HepG2 (cell line): ENCODE results near the gene E2F1. TPM values are rescaled to one million over a fixed set of nuclear protein-coding genes. Genes with fewer than 3 reads are reported as not detected.

Source experiments
- AHR ChIP-seq: IDR thresholded peaks from 2 replicates; pipeline ENCODE4 v1.6.1; 2018; ENCODE audit warnings: missing genetic modification reagents, missing compliant biosample characterization
- CENPT ChIP-seq: sonication (generic); formaldehyde crosslinking; IDR thresholded peaks from 2 replicates; pipeline ENCODE4 v1.8.0; 2022; ENCODE audit warnings: low read depth, mild to moderate bottlenecking, moderate library complexity, missing genetic modification reagents
- FOXA1 ChIP-seq, 2 experiments: fragments of 450-650 bp in 1 of 2; sonication (generic) in 1 of 2; formaldehyde crosslinking in 1 of 2; IDR thresholded peaks; 2 replicates each; pipeline versions ENCODE4 v1.4.0 to v1.6.1; 2016 to 2020; ENCODE audit warnings: missing genetic modification reagents in 1 of 2
- HDAC1 ChIP-seq: sonication (generic); formaldehyde crosslinking; IDR thresholded peaks from 2 replicates; pipeline ENCODE4 v1.5.1; 2020; ENCODE audit warnings: mild to moderate bottlenecking, missing genetic modification reagents
- HNF4A ChIP-seq: sonication (generic); formaldehyde crosslinking; IDR thresholded peaks from 2 replicates; pipeline ENCODE4 v1.4.0; 2020; ENCODE audit warnings: missing genetic modification reagents
- KDM5A ChIP-seq: fragments of 200-600 bp; sonication (generic); IDR thresholded peaks from 2 replicates; pipeline ENCODE4 v1.7.0; 2018; ENCODE audit warnings: antibody characterized with exemption, mild to moderate bottlenecking, low read length, borderline replicate concordance
- PATZ1 ChIP-seq: sonication (generic); formaldehyde crosslinking; IDR thresholded peaks from 2 replicates; pipeline ENCODE4 v1.4.0; 2020; ENCODE audit warnings: missing genetic modification reagents
- POLR2AphosphoS5 ChIP-seq: IDR thresholded peaks from 2 replicates; pipeline ENCODE4 v1.6.1; 2012; ENCODE audit warnings: low read depth, low read length
- RELA ChIP-seq: sonication (generic); formaldehyde crosslinking; IDR thresholded peaks from 2 replicates; pipeline ENCODE4 v1.4.0; 2020; ENCODE audit warnings: missing genetic modification reagents
- SP2 ChIP-seq: sonication (generic); formaldehyde crosslinking; IDR thresholded peaks from 2 replicates; pipeline ENCODE4 v1.5.1; 2020; ENCODE audit warnings: mild to moderate bottlenecking, missing genetic modification reagents
- ZMYM4 ChIP-seq: sonication (generic); formaldehyde crosslinking; IDR thresholded peaks from 2 replicates; pipeline ENCODE4 v1.8.1; 2023; ENCODE audit warnings: mild to moderate bottlenecking, missing genetic modification reagents
- ZNF251 ChIP-seq: sonication (generic); formaldehyde crosslinking; IDR thresholded peaks from 2 replicates; pipeline ENCODE4 v1.9.0; 2021; ENCODE audit warnings: mild to moderate bottlenecking, missing genetic modification reagents
- ZNF274 ChIP-seq: sonication (generic); formaldehyde crosslinking; IDR thresholded peaks from 2 replicates; pipeline ENCODE4 v1.5.1; 2020; ENCODE audit warnings: mild to moderate bottlenecking, missing genetic modification reagents
- ZNF280B ChIP-seq: sonication (generic); formaldehyde crosslinking; IDR thresholded peaks from 2 replicates; pipeline ENCODE4 v1.5.0; 2020; ENCODE audit warnings: missing genetic modification reagents, mild to moderate bottlenecking, borderline replicate concordance
- ZNF776 ChIP-seq: sonication (generic); formaldehyde crosslinking; IDR thresholded peaks from 2 replicates; pipeline ENCODE4 v1.4.0; 2020; ENCODE audit warnings: mild to moderate bottlenecking, missing genetic modification reagents
- polyA plus RNA-seq, 8 experiments: library from polyadenylated mRNA; depleted of rRNA in 3 of 8; stranded (reverse) in 7 of 8; unstranded in 1 of 8; fragments of >200 nt; fragmentation: Illumina TruSeq in 4 of 8; extraction: Trizol in 4 of 8; gene quantifications; 2 replicates each; pipeline versions ENCODE4 v1.2.1 to v1.2.3, GENCODE V29; 2011 to 2016; ENCODE audit warnings: low read depth in 4 of 8, missing spikeins in 1 of 8, mixed read lengths in 1 of 8; ENCODE audit not compliant: insufficient read depth in 1 of 8
- total RNA-seq, 5 experiments: library from RNA; depleted of rRNA; stranded (reverse); fragments of >200 nt; fragmentation: Illumina TruSeq; extraction: Trizol; gene quantifications; 2 replicates each; pipeline ENCODE4 v1.2.3, GENCODE V29; 2016; ENCODE audit warnings: low read depth in 1 of 5
- TF ChIP-seq, protein P1 (sequence below): sonication (generic); formaldehyde crosslinking; IDR thresholded peaks from 2 replicates; pipeline ENCODE4 v1.4.0; 2020; ENCODE audit warnings: low read depth, mild to moderate bottlenecking, missing genetic modification reagents
- TF ChIP-seq, protein P2 (sequence below), 2 experiments: sonication (generic) in 1 of 2; formaldehyde crosslinking in 1 of 2; IDR thresholded peaks; 2 replicates each; pipeline versions ENCODE4 v1.6.1 to v1.9.0; 2014 to 2022; ENCODE audit warnings: antibody characterized with exemption in 1 of 2, borderline replicate concordance in 1 of 2, inconsistent platforms in 1 of 2, low read depth in 1 of 2, missing genetic modification reagents in 1 of 2

E2F1 gene
- total and polyA plus RNA-seq, 2 of the 13 experiments (the other 11 are each of a cell fraction or from before 2014, with no cell fraction given): 25.5 to 39.4 TPM

DNA sequence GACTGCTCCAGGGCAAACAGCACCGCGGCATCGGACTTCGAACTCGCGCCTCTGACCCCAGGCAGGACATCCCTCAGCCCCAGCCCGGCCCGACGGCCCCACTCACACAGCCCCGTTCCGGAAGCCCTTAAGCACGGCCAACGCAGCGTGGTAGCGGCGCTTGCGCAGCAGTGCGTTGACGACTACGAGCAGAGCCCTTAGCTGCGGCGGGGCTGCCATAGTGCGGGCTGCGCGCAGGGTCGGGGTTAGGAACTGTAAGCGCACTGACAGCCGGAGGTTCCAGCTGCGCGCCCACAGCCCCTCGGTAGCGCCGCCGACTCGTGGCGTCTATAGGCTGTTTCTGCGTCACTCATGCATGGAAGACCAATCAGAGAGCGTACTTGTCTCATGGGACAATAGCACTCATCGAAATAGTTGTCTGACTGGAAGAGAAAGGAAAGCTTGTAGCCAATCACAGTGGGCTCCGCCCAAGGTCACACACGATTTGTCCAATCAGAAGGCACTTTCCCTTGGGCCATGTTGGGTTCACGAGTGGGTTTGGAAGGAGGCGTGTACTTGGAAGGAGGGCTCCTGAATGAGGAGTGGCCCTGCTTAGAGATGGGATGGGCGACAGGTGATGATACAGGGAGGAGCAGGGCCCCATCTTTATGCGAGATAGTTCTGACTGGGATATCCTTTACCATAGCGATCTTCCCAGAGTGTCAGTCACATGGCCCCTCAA is 34.0 kb upstream of the E2F1 start, which contains the start of gene PXMP4 (continued):
- TF ChIP-seq, protein P1, sequence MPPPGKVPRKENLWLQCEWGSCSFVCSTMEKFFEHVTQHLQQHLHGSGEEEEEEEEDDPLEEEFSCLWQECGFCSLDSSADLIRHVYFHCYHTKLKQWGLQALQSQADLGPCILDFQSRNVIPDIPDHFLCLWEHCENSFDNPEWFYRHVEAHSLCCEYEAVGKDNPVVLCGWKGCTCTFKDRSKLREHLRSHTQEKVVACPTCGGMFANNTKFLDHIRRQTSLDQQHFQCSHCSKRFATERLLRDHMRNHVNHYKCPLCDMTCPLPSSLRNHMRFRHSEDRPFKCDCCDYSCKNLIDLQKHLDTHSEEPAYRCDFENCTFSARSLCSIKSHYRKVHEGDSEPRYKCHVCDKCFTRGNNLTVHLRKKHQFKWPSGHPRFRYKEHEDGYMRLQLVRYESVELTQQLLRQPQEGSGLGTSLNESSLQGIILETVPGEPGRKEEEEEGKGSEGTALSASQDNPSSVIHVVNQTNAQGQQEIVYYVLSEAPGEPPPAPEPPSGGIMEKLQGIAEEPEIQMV: no peak
- TF ChIP-seq AHR (no peak), KDM5A (no peak), CENPT (CRISPR knock-in tag) (peak; percentile 50; the same call in 1 of the 2 replicates), ZNF776 (peak; percentile 16; the same call in 1 of the 2 replicates), ZNF274 (CRISPR knock-in tag) (no peak), POLR2AphosphoS5 (no peak), SP2 (CRISPR knock-in tag) (peak; percentile 33; the same call in 1 of the 2 replicates), PATZ1 (peak; percentile 34; the same call in 1 of the 2 replicates), HNF4A (CRISPR knock-in tag) (peak; percentile 79), HDAC1 (CRISPR knock-in tag) (peak; percentile 58; the same call in 1 of the 2 replicates), ZNF251 (CRISPR knock-in tag) (0 out of 2 replicates have a peak, but pooled peaks have one; percentile 19), ZNF280B (CRISPR knock-in tag) (peak; percentile 48; the same call in 1 of the 2 replicates), FOXA1 (IDR thresholded peaks at IDR 0.05) (no peak), FOXA1 (CRISPR knock-in tag; IDR thresholded peaks at IDR 0.05) (0 out of 2 replicates have a peak, but pooled peaks have one; percentile 3), ZMYM4 (peak; percentile 29), RELA (CRISPR knock-in tag) (peak; percentile 21; the same call in 1 of the 2 replicates)
- TF ChIP-seq, protein P2, sequence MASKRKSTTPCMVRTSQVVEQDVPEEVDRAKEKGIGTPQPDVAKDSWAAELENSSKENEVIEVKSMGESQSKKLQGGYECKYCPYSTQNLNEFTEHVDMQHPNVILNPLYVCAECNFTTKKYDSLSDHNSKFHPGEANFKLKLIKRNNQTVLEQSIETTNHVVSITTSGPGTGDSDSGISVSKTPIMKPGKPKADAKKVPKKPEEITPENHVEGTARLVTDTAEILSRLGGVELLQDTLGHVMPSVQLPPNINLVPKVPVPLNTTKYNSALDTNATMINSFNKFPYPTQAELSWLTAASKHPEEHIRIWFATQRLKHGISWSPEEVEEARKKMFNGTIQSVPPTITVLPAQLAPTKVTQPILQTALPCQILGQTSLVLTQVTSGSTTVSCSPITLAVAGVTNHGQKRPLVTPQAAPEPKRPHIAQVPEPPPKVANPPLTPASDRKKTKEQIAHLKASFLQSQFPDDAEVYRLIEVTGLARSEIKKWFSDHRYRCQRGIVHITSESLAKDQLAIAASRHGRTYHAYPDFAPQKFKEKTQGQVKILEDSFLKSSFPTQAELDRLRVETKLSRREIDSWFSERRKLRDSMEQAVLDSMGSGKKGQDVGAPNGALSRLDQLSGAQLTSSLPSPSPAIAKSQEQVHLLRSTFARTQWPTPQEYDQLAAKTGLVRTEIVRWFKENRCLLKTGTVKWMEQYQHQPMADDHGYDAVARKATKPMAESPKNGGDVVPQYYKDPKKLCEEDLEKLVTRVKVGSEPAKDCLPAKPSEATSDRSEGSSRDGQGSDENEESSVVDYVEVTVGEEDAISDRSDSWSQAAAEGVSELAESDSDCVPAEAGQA (IDR thresholded peaks at IDR 0.05; ENCODE audit: low read depth): peak; percentile 66; the same call in 1 of the 2 replicates
- TF ChIP-seq, protein P2 (CRISPR knock-in tag; IDR thresholded peaks at IDR 0.05; ENCODE audit: borderline replicate concordance): no peak
